ENCODE measurements around the gene MARK4.

- TF ChIP-seq CTCF (IDR thresholded peaks at IDR 0.05) (no peak), POLR2A (IDR thresholded peaks at IDR 0.05) (no peak)
Measured at GRCh38 chr19:45224645-45225044, 26.4 kb upstream of the MARK4 start.

Data from transverse colon (tissue), 3 donors.